CD4-positive, alpha-beta T cell (primary cell): Measurements from ENCODE around the gene CFAP20DC. TPM values are rescaled to one million over a fixed set of nuclear protein-coding genes. Genes with fewer than 3 reads are reported as not detected.

Experiments used
- ATAC-seq: fragments of 200-7000 bp; cut with Tn5 transposase; one replicate; pipeline ENCODE4 v1.10.0; 2022; ENCODE audit warnings: mild to moderate bottlenecking; ENCODE audit not compliant: poor library complexity
- CTCF ChIA-PET: fragments of 350-600 bp; sonication (Branson Sonifier 250); formaldehyde crosslinking; loops from one replicate; lab custom pipeline; 2021; ENCODE audit warnings: antibody characterized with exemption, inconsistent platforms; lab: Charles Lee
- POLR2A ChIA-PET: fragments of 350-600 bp; sonication (Branson Sonifier 250); formaldehyde crosslinking; loops from one replicate; lab custom pipeline; 2021; ENCODE audit warnings: antibody characterized with exemption, inconsistent platforms; lab: Charles Lee
- DNase-seq, 14 experiments: peaks; one replicate each; pipeline ENCODE4 v3.0.0-alpha.2; 2013 to 2020; ENCODE audit warnings: mixed read lengths in 2 of 14
- H3K27ac ChIP-seq, 2 donors: one replicate each; pipeline versions ENCODE4 v1.5.1 to v1.7.0; 2013; ENCODE audit warnings: low read length in 2 of 2, low read depth in 1 of 2, mild to moderate bottlenecking in 1 of 2
- H3K27me3 ChIP-seq, 2 experiments: 1 replicate in 1 of 2; 2 replicates in 1 of 2; pipeline versions ENCODE4 v1.6.1 to v1.7.0; 2013; ENCODE audit warnings: low read length in 2 of 2, control low read depth in 1 of 2, mild to moderate bottlenecking in 1 of 2, moderate library complexity in 1 of 2; ENCODE audit not compliant: insufficient read depth in 2 of 2, control insufficient read depth in 1 of 2
- H3K36me3 ChIP-seq: one replicate; pipeline ENCODE4 v1.6.1; 2013; ENCODE audit warnings: low read length, control low read depth; ENCODE audit not compliant: insufficient read depth
- H3K4me1 ChIP-seq: one replicate; pipeline ENCODE4 v1.6.1; 2013; ENCODE audit warnings: low read length, control low read depth; ENCODE audit not compliant: insufficient read depth
- H3K4me3 ChIP-seq: one replicate; pipeline ENCODE4 v1.5.1; 2013; ENCODE audit warnings: mild to moderate bottlenecking, low read length, moderate library complexity
- H3K9me3 ChIP-seq, 2 experiments: 1 replicate in 1 of 2; 2 replicates in 1 of 2; pipeline versions ENCODE4 v1.6.1 to v1.7.0; 2013; ENCODE audit warnings: low read length in 2 of 2, mild to moderate bottlenecking in 2 of 2, control low read depth in 1 of 2, moderate library complexity in 1 of 2; ENCODE audit not compliant: control insufficient read depth in 1 of 2, insufficient read depth in 1 of 2
- H3K27ac Mint-ChIP-seq: one replicate; pipeline ENCODE4 v1.8.0; 2020; ENCODE audit warnings: mixed read lengths
- H3K27me3 Mint-ChIP-seq: one replicate; pipeline ENCODE4 v1.8.0; 2021; ENCODE audit warnings: mixed read lengths
- H3K36me3 Mint-ChIP-seq: one replicate; pipeline ENCODE4 v1.8.0; 2021; ENCODE audit warnings: low read depth, mixed read lengths
- H3K4me1 Mint-ChIP-seq: one replicate; pipeline ENCODE4 v1.8.0; 2021; ENCODE audit warnings: low read depth, mixed read lengths
- H3K4me3 Mint-ChIP-seq: one replicate; pipeline ENCODE4 v1.8.0; 2020; ENCODE audit warnings: mild to moderate bottlenecking, mixed read lengths
- H3K9me3 Mint-ChIP-seq: one replicate; pipeline ENCODE4 v1.8.0; 2020; ENCODE audit warnings: mixed read lengths
- CTCF ChIP-seq: fragments of 200-600 bp; IDR thresholded peaks from one replicate; pipeline ENCODE4 v1.8.0; 2022; ENCODE audit warnings: antibody characterized with exemption, mild to moderate bottlenecking
- intact Hi-C, 2 experiments: fragments of 100-400 bp; cut with DNase I in 1 of 2; cut with micrococcal nuclease in 1 of 2; formaldehyde crosslinking; loops; one replicate each; pipeline versions ENCODE4 v1.15.1 to v1.9.0; 2023 to 2025; cut with DNase I, micrococcal nuclease
- total RNA-seq, 174 experiments: library from RNA in 2 of 174; stranded (reverse) in 2 of 174; gene quantifications; one replicate each; pipeline ENCODE4 v1.2.3 and lab custom pipeline; 2021 to 2026

CFAP20DC gene
- total RNA-seq, 2 experiments from 2014 or later, result 0.11 to 0.20 TPM

GRCh38 chr3:58754074-58754473 is 295.8 kb downstream of the CFAP20DC start:
- ChIA-PET CTCF (no interaction called here), POLR2A (no interaction called here)
- no peaks in the 10 kb centered on the region for H3K9me3 Mint-ChIP-seq
- H3K27ac ChIP-seq, result no peak overlapping the region
- H3K4me1 Mint-ChIP-seq, result no peaks in the 10 kb centered on the region
- no peak for TF ChIP-seq CTCF
- no peak overlapping the region for H3K27ac Mint-ChIP-seq
- no peaks in the 10 kb centered on the region for H3K36me3 Mint-ChIP-seq
- intact Hi-C loops, result no loop called here
- no peak overlapping the region for H3K4me3 ChIP-seq
- H3K9me3 ChIP-seq, result no peaks in the 10 kb centered on the region
- no peaks in the 10 kb centered on the region for H3K27me3 Mint-ChIP-seq
- H3K27me3 ChIP-seq, result no peaks in the 10 kb centered on the region
- no peak for ATAC-seq
- no peak for DNase-seq
- no peaks in the 10 kb centered on the region for H3K4me1 ChIP-seq
- H3K4me3 Mint-ChIP-seq, result no peak overlapping the region
- no peaks in the 10 kb centered on the region for H3K36me3 ChIP-seq

GRCh38 chr3:58751882-58752567 is 297.8 kb downstream of the CFAP20DC start:
- H3K9me3 Mint-ChIP-seq, result no peaks in the 10 kb centered on the region
- Histone ChIP-seq H3K9me3 (no peaks in the 10 kb centered on the region), H3K4me1 (no peaks in the 10 kb centered on the region), H3K4me3 (no peak overlapping the region), H3K27ac (no peak overlapping the region), H3K27me3 (no peaks in the 10 kb centered on the region), H3K36me3 (no peaks in the 10 kb centered on the region)
- H3K4me3 Mint-ChIP-seq, result no peak overlapping the region
- DNase-seq (no peak), ATAC-seq (no peak)
- POLR2A ChIA-PET, result no interaction called here
- no peak overlapping the region for H3K27ac Mint-ChIP-seq
- H3K27me3 Mint-ChIP-seq, result no peaks in the 10 kb centered on the region
- no peaks in the 10 kb centered on the region for H3K4me1 Mint-ChIP-seq
- intact Hi-C loops, result no loop called here
- no peak for TF ChIP-seq CTCF
- CTCF ChIA-PET, result no interaction called here
- no peaks in the 10 kb centered on the region for H3K36me3 Mint-ChIP-seq

GRCh38 chr3:58751235-58751634 is 298.6 kb downstream of the CFAP20DC start:
- no peaks in the 10 kb centered on the region for H3K36me3 Mint-ChIP-seq
- no peak overlapping the region for H3K4me3 Mint-ChIP-seq
- H3K27me3 Mint-ChIP-seq, result no peaks in the 10 kb centered on the region
- H3K4me1 Mint-ChIP-seq, result no peaks in the 10 kb centered on the region
- no peaks in the 10 kb centered on the region for H3K27me3 ChIP-seq
- no peak overlapping the region for H3K27ac Mint-ChIP-seq
- TF ChIP-seq CTCF, result no peak
- H3K4me3 ChIP-seq, result no peak overlapping the region
- H3K4me1 ChIP-seq, result no peaks in the 10 kb centered on the region
- ATAC-seq (no peak), DNase-seq (no peak)
- CTCF ChIA-PET, result no interaction called here
- H3K9me3 ChIP-seq, result no peaks in the 10 kb centered on the region
- H3K36me3 ChIP-seq, result no peaks in the 10 kb centered on the region
- intact Hi-C loops, result no loop called here
- H3K27ac ChIP-seq, result no peak overlapping the region
- no peaks in the 10 kb centered on the region for H3K9me3 Mint-ChIP-seq
- POLR2A ChIA-PET, result no interaction called here
